ENCODE results near the gene SPR. TPM values are rescaled to one million over a fixed set of nuclear protein-coding genes. Genes with fewer than 3 reads are reported as not detected.

SPR gene
- total and polyA plus RNA-seq, 2 donors from 2014 or later = 29.9 to 102 TPM

- H3K9ac ChIP-seq (ENCODE audit: low read length in 3 of 3) = peak overlapping the region in 1 of 3 donors; percentile 63
- H3K27ac ChIP-seq (ENCODE audit: low read depth in 2 of 2, low read length in 2 of 2) = no peak overlapping the region
Observed at GRCh38 chr2:72886505-72887031, 640 bp upstream of the SPR start.

GRCh38 chr2:72887740-72888437 is 681 bp downstream of the SPR start:
- Histone ChIP-seq H3K27ac (ENCODE audit: low read depth in 2 of 2, low read length in 2 of 2) (peak overlapping the region; percentile 92 to 98), H3K36me3 (ENCODE audit: control insufficient read depth in 2 of 3, insufficient read depth in 3 of 3, low read length in 3 of 3) (peaks cover 0 to 7% (median 5%) of the 10 kb centered on the region in 3 donors), H3K27me3 (ENCODE audit: control insufficient read depth, insufficient read depth, low read length) (no peaks in the 10 kb centered on the region), H3K4me1 (ENCODE audit: control insufficient read depth in 2 of 3, insufficient read depth in 2 of 3, low read depth in 1 of 3, low read length in 3 of 3) (peaks cover 0 to 23% (median 5%) of the 10 kb centered on the region in 3 donors), H3K9me3 (ENCODE audit: control insufficient read depth in 2 of 3, insufficient read depth in 1 of 3, low read length in 3 of 3) (no peaks in the 10 kb centered on the region), H3K9ac (ENCODE audit: low read length in 3 of 3) (peak overlapping the region in 2 of 3 donors; percentile 54 to 63), H3K4me3 (ENCODE audit: low read length in 3 of 3) (peak overlapping the region; percentile 18 to 73 (median 30))
- FAIRE-seq = no peak
- peak; percentile 89 to 95 (median 94) for DNase-seq
- intact Hi-C loops (cut with DNase I) = no loop called here
- peak; percentile 84 for TF ChIP-seq CTCF (IDR thresholded peaks at IDR 0.05; ENCODE audit: borderline replicate concordance, extremely low read depth, insufficient read depth)

More at GRCh38 chr2:72886505-72887031, 640 bp upstream of the SPR start:
- FAIRE-seq = no peak
- TF ChIP-seq CTCF (IDR thresholded peaks at IDR 0.05; ENCODE audit: borderline replicate concordance, extremely low read depth, insufficient read depth) = no peak
- H3K4me3 ChIP-seq (ENCODE audit: low read length in 3 of 3) = peak overlapping the region in 2 of 3 donors; percentile 30 to 73
- DNase-seq = no peak
- intact Hi-C loops (cut with DNase I) = no loop called here
- peaks cover 0 to 23% (median 5%) of the 10 kb centered on the region in 3 donors for H3K4me1 ChIP-seq (ENCODE audit: control insufficient read depth in 2 of 3, insufficient read depth in 2 of 3, low read depth in 1 of 3, low read length in 3 of 3)
- H3K9me3 ChIP-seq (ENCODE audit: control insufficient read depth in 2 of 3, insufficient read depth in 1 of 3, low read length in 3 of 3) = no peaks in the 10 kb centered on the region
- peaks cover 0 to 3% (median 3%) of the 10 kb centered on the region in 3 donors for H3K36me3 ChIP-seq (ENCODE audit: control insufficient read depth in 2 of 3, insufficient read depth in 3 of 3, low read length in 3 of 3)
- no peaks in the 10 kb centered on the region for H3K27me3 ChIP-seq (ENCODE audit: control insufficient read depth, insufficient read depth, low read length)

GRCh38 chr2:72888438-72889202 is 1.4 kb downstream of the SPR start:
- H3K4me3 ChIP-seq (ENCODE audit: low read length in 3 of 3) = peak overlapping the region in 2 of 3 donors; percentile 30 to 73
- TF ChIP-seq CTCF (IDR thresholded peaks at IDR 0.05; ENCODE audit: borderline replicate concordance, extremely low read depth, insufficient read depth) = no peak
- H3K9me3 ChIP-seq (ENCODE audit: control insufficient read depth in 2 of 3, insufficient read depth in 1 of 3, low read length in 3 of 3) = no peaks in the 10 kb centered on the region
- H3K4me1 ChIP-seq (ENCODE audit: control insufficient read depth in 2 of 3, insufficient read depth in 2 of 3, low read depth in 1 of 3, low read length in 3 of 3) = peaks cover 0 to 23% (median 5%) of the 10 kb centered on the region in 3 donors
- FAIRE-seq (no peak), DNase-seq (no peak)
- H3K36me3 ChIP-seq (ENCODE audit: control insufficient read depth in 2 of 3, insufficient read depth in 3 of 3, low read length in 3 of 3) = peaks cover 0 to 7% (median 5%) of the 10 kb centered on the region in 3 donors
- H3K27ac ChIP-seq (ENCODE audit: low read depth in 2 of 2, low read length in 2 of 2) = no peak overlapping the region
- intact Hi-C loops (cut with DNase I) = no loop called here
- peak overlapping the region in 1 of 3 donors; percentile 54 for H3K9ac ChIP-seq (ENCODE audit: low read length in 3 of 3)
- no peaks in the 10 kb centered on the region for H3K27me3 ChIP-seq (ENCODE audit: control insufficient read depth, insufficient read depth, low read length)
